Esophagus (tissue), 2 donors: ENCODE results near the gene CXorf49B. TPM values are rescaled to one million over a fixed set of nuclear protein-coding genes. Genes with fewer than 3 reads are reported as not detected.
"Not testable (repeated sequence)": the region's sequence is repeated elsewhere in the genome, so short reads cannot be mapped to it uniquely, and the experiment has no call there.

Experiments
- H3K27ac ChIP-seq, 2 donors: one replicate each; pipeline ENCODE4 v1.5.1; 2013; ENCODE audit warnings: low read depth in 2 of 2, mild to moderate bottlenecking in 2 of 2, inconsistent platforms in 1 of 2, low read length in 1 of 2, moderate library complexity in 1 of 2
- H3K27me3 ChIP-seq, 2 donors: one replicate each; pipeline ENCODE4 v1.6.1; 2013; ENCODE audit warnings: low read length in 2 of 2, control low read depth in 1 of 2, mild to moderate bottlenecking in 1 of 2; ENCODE audit not compliant: insufficient read depth in 2 of 2, control insufficient read depth in 1 of 2
- H3K36me3 ChIP-seq, 2 donors: one replicate each; pipeline ENCODE4 v1.6.1; 2013; ENCODE audit warnings: low read length in 1 of 2; ENCODE audit not compliant: control insufficient read depth in 2 of 2, insufficient read depth in 2 of 2
- H3K4me1 ChIP-seq, 2 donors: one replicate each; pipeline ENCODE4 v1.6.1; 2013; ENCODE audit warnings: low read length in 1 of 2; ENCODE audit not compliant: control insufficient read depth in 2 of 2, insufficient read depth in 2 of 2
- H3K4me3 ChIP-seq, 2 donors: one replicate each; pipeline ENCODE4 v1.5.1; 2013; ENCODE audit warnings: low read length in 2 of 2, mild to moderate bottlenecking in 2 of 2, low read depth in 1 of 2, moderate library complexity in 1 of 2
- H3K9me3 ChIP-seq, 2 donors: one replicate each; pipeline ENCODE4 v1.6.1; 2013; ENCODE audit warnings: mild to moderate bottlenecking in 2 of 2, low read depth in 1 of 2, low read length in 1 of 2, moderate library complexity in 1 of 2; ENCODE audit not compliant: control insufficient read depth in 2 of 2, insufficient read depth in 1 of 2
- WGBS, 2 donors: extraction: QIAGEN DNeasy Blood & Tissue Kit; methylation state at CpG; one replicate each; pipeline ENCODE4 v1.1.7; 2013; 5-methylcytosine and 5-hydroxymethylcytosine counted together
- polyA plus RNA-seq, 2 donors: library from polyadenylated mRNA; stranded (reverse); fragments of 200-250 nt; gene quantifications; one replicate each; pipeline ENCODE4 v1.2.3, GENCODE V29; 2013
- donor health status: healthy with polysubstance abuse.
- donor health status: Bipolar disorder and iron deficiency.

CXorf49B gene
- polyA plus RNA-seq, 2 donors, result not detected

GRCh38 chrX:71767134-71767533 lies 4.0 kb downstream of the CXorf49B start:
- H3K27me3 ChIP-seq, H3K9me3 ChIP-seq, H3K36me3 ChIP-seq, H3K4me3 ChIP-seq, H3K27ac ChIP-seq, H3K4me1 ChIP-seq: not testable (repeated sequence)
- WGBS, 2 donors, result no CpG with 5 or more reads among the region's 14 CpGs

- not testable (repeated sequence) for H3K27me3 ChIP-seq, H3K36me3 ChIP-seq, H3K4me3 ChIP-seq, H3K4me1 ChIP-seq, H3K9me3 ChIP-seq, H3K27ac ChIP-seq
- no CpG with 5 or more reads among the region's 12 CpGs for WGBS, 2 donors
These were observed 15.2 kb downstream of the CXorf49B start for GRCh38 chrX:71778322-71778721.

GRCh38 chrX:71782225-71782949 lies 19.2 kb downstream of the CXorf49B start:
- H3K36me3 ChIP-seq, H3K9me3 ChIP-seq, H3K4me3 ChIP-seq, H3K27me3 ChIP-seq, H3K27ac ChIP-seq, H3K4me1 ChIP-seq: not testable (repeated sequence)
- WGBS, 2 donors, result no CpG with 5 or more reads among the region's 10 CpGs

GRCh38 chrX:71782950-71783299 lies 19.8 kb downstream of the CXorf49B start:
- H3K4me3 ChIP-seq, H3K36me3 ChIP-seq, H3K4me1 ChIP-seq: not testable (repeated sequence)

GRCh38 chrX:71783569-71784347 lies 20.6 kb downstream of the CXorf49B start:
- not testable (repeated sequence) for H3K4me1 ChIP-seq, H3K27ac ChIP-seq, H3K4me3 ChIP-seq, H3K36me3 ChIP-seq, H3K9me3 ChIP-seq, H3K27me3 ChIP-seq
- WGBS, 2 donors, result no CpG with 5 or more reads among the region's 20 CpGs

More at GRCh38 chrX:71782950-71783299, 19.8 kb downstream of the CXorf49B start:
- no CpG with 5 or more reads among the region's 7 CpGs for WGBS, 2 donors
- H3K27me3 ChIP-seq, H3K27ac ChIP-seq, H3K9me3 ChIP-seq: not testable (repeated sequence)

- H3K9me3 ChIP-seq, H3K27ac ChIP-seq, H3K27me3 ChIP-seq, H3K36me3 ChIP-seq, H3K4me3 ChIP-seq, H3K4me1 ChIP-seq: not testable (repeated sequence)
- WGBS, 2 donors, result no CpG with 5 or more reads among the region's 15 CpGs
These were observed 21.3 kb downstream of the CXorf49B start for GRCh38 chrX:71784348-71784983.

GRCh38 chrX:71806450-71806849 lies 43.3 kb downstream of the CXorf49B start:
- H3K36me3 ChIP-seq, H3K27me3 ChIP-seq, H3K27ac ChIP-seq, H3K9me3 ChIP-seq, H3K4me1 ChIP-seq, H3K4me3 ChIP-seq: not testable (repeated sequence)
- 77 to 78% methylated on average over 5 of the region's 5 CpGs for WGBS, 2 donors

GRCh38 chrX:71809886-71810285 lies 46.7 kb downstream of the CXorf49B start:
- WGBS, 2 donors, result 44 to 59% methylated on average over 10 of the region's 10 CpGs
- H3K9me3 ChIP-seq, result no peaks in the 10 kb centered on the region
- H3K4me3 ChIP-seq, result no peak overlapping the region
- H3K4me1 ChIP-seq, result no peaks in the 10 kb centered on the region
- no peak overlapping the region for H3K27ac ChIP-seq
- H3K27me3 ChIP-seq, result no peaks in the 10 kb centered on the region
- no peaks in the 10 kb centered on the region for H3K36me3 ChIP-seq

GRCh38 chrX:71814123-71814912 lies 51.2 kb downstream of the CXorf49B start:
- WGBS, 2 donors, result 86 to 89% methylated on average over 22 to 25 of the region's 25 CpGs
- H3K9me3 ChIP-seq, result peaks cover 0 to 3% of the 10 kb centered on the region in 2 donors
- H3K4me3 ChIP-seq, result no peak overlapping the region
- H3K27ac ChIP-seq, result no peak overlapping the region
- no peaks in the 10 kb centered on the region for H3K36me3 ChIP-seq
- no peaks in the 10 kb centered on the region for H3K4me1 ChIP-seq
- no peaks in the 10 kb centered on the region for H3K27me3 ChIP-seq
